B cell (primary cell): ENCODE results near the gene SMARCD1. TPM values are rescaled to one million over a fixed set of nuclear protein-coding genes. Genes with fewer than 3 reads are reported as not detected.

Experiments used
- ATAC-seq: fragments of 200-7000 bp; cut with Tn5 transposase; one replicate; pipeline ENCODE4 v1.10.0; 2021; ENCODE audit warnings: low read depth, mild to moderate bottlenecking, moderate number of reproducible peaks, moderate library complexity
- CTCF ChIA-PET: fragments of 350-600 bp; sonication (Branson Sonifier 250); formaldehyde crosslinking; loops from one replicate; lab custom pipeline; 2021; ENCODE audit warnings: antibody characterized with exemption, inconsistent platforms; lab: Charles Lee
- POLR2A ChIA-PET: fragments of 350-600 bp; sonication (Branson Sonifier 250); formaldehyde crosslinking; loops from one replicate; lab custom pipeline; 2021; ENCODE audit warnings: antibody characterized with exemption; lab: Charles Lee
- DNase-seq: peaks from one replicate; pipeline ENCODE4 v3.0.0; 2013
- H2AFZ ChIP-seq: 2 replicates; pipeline ENCODE4 v1.6.1; 2012; ENCODE audit warnings: mild to moderate bottlenecking, low read depth, low read length; ENCODE audit not compliant: insufficient read depth, poor library complexity, severe bottlenecking
- H3K27ac ChIP-seq, 2 donors: 1 replicate in 1 of 2; 2 replicates in 1 of 2; pipeline ENCODE4 v1.5.1; 2012 to 2013; ENCODE audit warnings: low read length in 2 of 2, mild to moderate bottlenecking in 2 of 2, moderate library complexity in 1 of 2
- H3K27me3 ChIP-seq, 4 experiments: fragments of 200-600 bp in 1 of 4; sonication (generic) in 1 of 4; replicated peaks in 1 of 4; 1 replicate in 2 of 4; 2 replicates in 2 of 4; pipeline versions ENCODE4 v1.6.1 to v1.7.0; 2013 to 2016; ENCODE audit warnings: low read length in 3 of 4, mild to moderate bottlenecking in 2 of 4, mixed read lengths in 1 of 4, moderate library complexity in 1 of 4; ENCODE audit not compliant: insufficient read depth in 4 of 4, control insufficient read depth in 3 of 4; ENCODE audit errors: control extremely low read depth in 1 of 4
- H3K36me3 ChIP-seq, 2 experiments: replicated peaks in 1 of 2; 1 replicate in 1 of 2; 2 replicates in 1 of 2; pipeline versions ENCODE4 v1.6.1 to v1.7.1; 2013; ENCODE audit warnings: low read length in 1 of 2; ENCODE audit not compliant: insufficient read depth in 2 of 2, control insufficient read depth in 1 of 2; ENCODE audit errors: control extremely low read depth in 1 of 2, extremely low read depth in 1 of 2
- H3K4me1 ChIP-seq, 2 donors: fragments of 200-600 bp in 1 of 2; sonication (generic) in 1 of 2; 1 replicate in 1 of 2; 2 replicates in 1 of 2; pipeline versions ENCODE4 v1.5.1 to v1.6.1; 2013 to 2017; ENCODE audit warnings: low read length in 2 of 2; ENCODE audit not compliant: control insufficient read depth in 2 of 2, insufficient read depth in 2 of 2
- H3K4me2 ChIP-seq: replicated peaks from 2 replicates; pipeline ENCODE3; 2012; ENCODE audit warnings: mild to moderate bottlenecking, low read depth, low read length; ENCODE audit not compliant: poor library complexity, severe bottlenecking
- H3K4me3 ChIP-seq, 5 experiments: fragments of 200-600 bp in 1 of 5; sonication (generic) in 1 of 5; 1 replicate in 3 of 5; 2 replicates in 2 of 5; pipeline versions ENCODE4 v1.5.1 to v1.7.0; 2011 to 2016; ENCODE audit warnings: low read length in 4 of 5, mild to moderate bottlenecking in 4 of 5, low read depth in 2 of 5, control low read depth in 1 of 5, moderate library complexity in 1 of 5; ENCODE audit not compliant: insufficient read depth in 1 of 5; ENCODE audit errors: control extremely low read depth in 1 of 5, extremely low read depth in 1 of 5
- H3K79me2 ChIP-seq: fragments of 200-600 bp; sonication (generic); one replicate; pipeline ENCODE4 v1.6.0; 2016; ENCODE audit warnings: low read length; ENCODE audit not compliant: control insufficient read depth, insufficient read depth
- H3K9ac ChIP-seq: fragments of 200-600 bp; sonication (generic); 2 replicates; pipeline ENCODE4 v1.6.1; 2017; ENCODE audit warnings: mild to moderate bottlenecking, low read length, moderate library complexity
- H3K9me3 ChIP-seq, 3 donors: one replicate each; pipeline versions ENCODE4 v1.6.1 to v1.7.1; 2013; ENCODE audit warnings: low read length in 2 of 3; ENCODE audit not compliant: control insufficient read depth in 2 of 3, insufficient read depth in 1 of 3; ENCODE audit errors: control extremely low read depth in 1 of 3
- H4K20me1 ChIP-seq: 2 replicates; pipeline ENCODE4 v1.6.0; 2012; ENCODE audit warnings: mild to moderate bottlenecking, low read length; ENCODE audit not compliant: insufficient read depth, control insufficient read depth, poor library complexity, severe bottlenecking
- H3K27ac Mint-ChIP-seq: one replicate; pipeline ENCODE4 v1.8.0; 2021; ENCODE audit warnings: mixed read lengths
- H3K27me3 Mint-ChIP-seq: one replicate; pipeline ENCODE4 v1.8.0; 2021; ENCODE audit warnings: mixed read lengths
- H3K4me1 Mint-ChIP-seq: one replicate; pipeline ENCODE4 v1.8.0; 2021; ENCODE audit warnings: mixed read lengths
- H3K4me3 Mint-ChIP-seq: one replicate; pipeline ENCODE4 v1.8.0; 2021; ENCODE audit warnings: mixed read lengths
- H3K9me3 Mint-ChIP-seq: one replicate; pipeline ENCODE4 v1.8.0; 2022; ENCODE audit warnings: mixed read lengths; ENCODE audit not compliant: insufficient read depth
- EZH2 ChIP-seq: IDR thresholded peaks from 2 replicates; pipeline ENCODE4 v1.6.1; 2012; ENCODE audit warnings: borderline replicate concordance, low read depth, mild to moderate bottlenecking, moderate library complexity, low read length; ENCODE audit not compliant: insufficient read depth, poor library complexity, severe bottlenecking
- WGBS: methylation state at CpG from one replicate; pipeline ENCODE4 v1.1.5; 2013; ENCODE audit warnings: missing lambda C conversion rate; ENCODE audit not compliant: insufficient coverage; 5-methylcytosine and 5-hydroxymethylcytosine counted together
- intact Hi-C: fragments of 100-400 bp; cut with micrococcal nuclease; formaldehyde crosslinking; loops from one replicate; pipeline ENCODE4 v1.10.0; 2022
- polyA plus RNA-seq: library from polyadenylated mRNA; depleted of rRNA; stranded (reverse); fragments of >200 nt; gene quantifications from 2 replicates; pipeline ENCODE4 v1.2.3, GENCODE V29; 2012
- total RNA-seq, 2 donors: library from RNA; stranded (reverse); fragments of 120-200 nt in 1 of 2; gene quantifications; 1 replicate in 1 of 2; 2 replicates in 1 of 2; pipeline versions ENCODE4 v1.2.3 to v1.2.4, GENCODE V29; 2013 to 2022
- TF ChIP-seq, protein P1 (sequence below): fragments of 200-600 bp; IDR thresholded peaks from one replicate; pipeline ENCODE4 v1.8.0; 2022; ENCODE audit warnings: antibody characterized with exemption, mild to moderate bottlenecking

Gene SMARCD1
- total and polyA plus RNA-seq, 2 donors (not counting 1 experiment from before 2014, with no cell fraction given) = 67.8 to 101 TPM

DNA sequence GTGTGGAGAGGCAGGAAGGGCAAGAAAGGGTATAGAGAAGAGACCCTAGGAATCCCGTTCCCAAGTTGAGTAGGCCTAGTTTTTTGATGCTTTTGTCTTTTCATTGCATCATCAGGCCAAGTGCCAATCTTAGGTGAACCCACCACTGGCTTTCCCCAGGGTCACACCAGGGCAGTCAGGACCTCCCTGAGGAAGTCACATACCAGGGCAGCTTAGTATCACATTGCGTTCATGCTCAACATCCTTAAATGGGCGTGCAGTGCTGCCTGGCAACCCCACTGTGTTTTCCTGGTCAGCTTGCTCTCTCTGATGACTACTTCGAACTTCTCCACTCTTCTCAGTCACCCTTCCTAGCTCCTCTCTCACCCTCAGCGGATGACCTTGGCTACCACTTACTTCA lies 18.7 kb upstream of the SMARCD1 start:
- Histone ChIP-seq H3K9me3 (no peaks in the 10 kb centered on the region), H3K27ac (no peak overlapping the region), H3K4me3 (no peak overlapping the region), H3K9ac (no peak overlapping the region), H3K36me3 (no peaks in the 10 kb centered on the region), H3K4me2 (no peak overlapping the region), H3K79me2 (no peaks in the 10 kb centered on the region), H2AFZ (no peak overlapping the region), H3K4me1 (peaks cover 0 to 5% of the 10 kb centered on the region in 2 donors), H4K20me1 (no peaks in the 10 kb centered on the region), H3K27me3 (peaks cover 0 to 8% (median 1%) of the 10 kb centered on the region in 4 experiments)
- DNase-seq = no peak
- ATAC-seq = no peak
- 67% methylated on average over 5 of the region's 5 CpGs for WGBS
- ChIA-PET POLR2A (interaction anchor here (0.6 kb wide), 1 partner anchor 9 kb away, joined by 4 read pairs; no protein-coding TSS in a partner anchor), CTCF (interaction anchor here (0.5 to 15.9 kb wide), 10 partner anchors 10 to 200 kb away, joined by 4 to 343 read pairs (median 8); partner anchors contain the start of genes CERS5 and SMARCD1)
- Mint-ChIP-seq H3K27me3 (peaks cover 22% of the 10 kb centered on the region), H3K27ac (no peak overlapping the region), H3K9me3 (no peaks in the 10 kb centered on the region), H3K4me1 (peaks cover 4% of the 10 kb centered on the region), H3K4me3 (no peak overlapping the region)
- no peak for TF ChIP-seq EZH2
- TF ChIP-seq, protein P1, sequence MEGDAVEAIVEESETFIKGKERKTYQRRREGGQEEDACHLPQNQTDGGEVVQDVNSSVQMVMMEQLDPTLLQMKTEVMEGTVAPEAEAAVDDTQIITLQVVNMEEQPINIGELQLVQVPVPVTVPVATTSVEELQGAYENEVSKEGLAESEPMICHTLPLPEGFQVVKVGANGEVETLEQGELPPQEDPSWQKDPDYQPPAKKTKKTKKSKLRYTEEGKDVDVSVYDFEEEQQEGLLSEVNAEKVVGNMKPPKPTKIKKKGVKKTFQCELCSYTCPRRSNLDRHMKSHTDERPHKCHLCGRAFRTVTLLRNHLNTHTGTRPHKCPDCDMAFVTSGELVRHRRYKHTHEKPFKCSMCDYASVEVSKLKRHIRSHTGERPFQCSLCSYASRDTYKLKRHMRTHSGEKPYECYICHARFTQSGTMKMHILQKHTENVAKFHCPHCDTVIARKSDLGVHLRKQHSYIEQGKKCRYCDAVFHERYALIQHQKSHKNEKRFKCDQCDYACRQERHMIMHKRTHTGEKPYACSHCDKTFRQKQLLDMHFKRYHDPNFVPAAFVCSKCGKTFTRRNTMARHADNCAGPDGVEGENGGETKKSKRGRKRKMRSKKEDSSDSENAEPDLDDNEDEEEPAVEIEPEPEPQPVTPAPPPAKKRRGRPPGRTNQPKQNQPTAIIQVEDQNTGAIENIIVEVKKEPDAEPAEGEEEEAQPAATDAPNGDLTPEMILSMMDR = no peak
- intact Hi-C loops = no loop called here

DNA sequence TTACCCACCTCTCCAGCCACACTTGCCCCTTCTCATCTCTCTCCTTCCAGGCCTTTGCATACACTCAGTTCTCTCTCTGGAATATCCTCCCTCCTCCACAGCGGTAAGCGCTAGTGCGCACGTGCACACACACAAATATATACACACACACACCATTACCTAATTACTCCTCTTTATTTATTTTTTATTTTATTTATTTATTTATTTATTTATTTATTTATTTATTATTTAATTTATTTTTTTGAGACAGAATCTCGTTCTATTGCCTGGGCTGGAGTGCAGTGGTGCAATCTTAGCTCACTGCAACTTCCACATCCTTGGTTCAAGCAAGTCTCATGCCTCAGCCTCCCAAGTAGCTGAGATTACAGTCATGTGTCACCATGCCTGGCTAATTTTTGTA lies 16.1 kb upstream of the SMARCD1 start:
- Histone ChIP-seq H3K79me2 (no peaks in the 10 kb centered on the region), H3K27ac (no peak overlapping the region), H3K4me1 (peaks cover 0 to 5% of the 10 kb centered on the region in 2 donors), H3K27me3 (peaks cover 0 to 4% (median 0%) of the 10 kb centered on the region in 4 experiments), H3K4me3 (no peak overlapping the region), H3K9me3 (no peaks in the 10 kb centered on the region), H4K20me1 (no peaks in the 10 kb centered on the region), H2AFZ (no peak overlapping the region), H3K36me3 (no peaks in the 10 kb centered on the region), H3K4me2 (no peak overlapping the region), H3K9ac (no peak overlapping the region)
- Mint-ChIP-seq H3K27ac (no peak overlapping the region), H3K4me3 (no peak overlapping the region), H3K9me3 (no peaks in the 10 kb centered on the region), H3K27me3 (peaks cover 15% of the 10 kb centered on the region), H3K4me1 (peaks cover 4% of the 10 kb centered on the region)
- ATAC-seq = no peak
- WGBS = no CpG with 5 or more reads among the region's 5 CpGs
- TF ChIP-seq EZH2 = no peak
- TF ChIP-seq, protein P1 = no peak
- CTCF ChIA-PET = interaction anchor here (0.8 to 15.9 kb wide), 9 partner anchors 8 to 202 kb away, joined by 3 to 343 read pairs (median 16); partner anchors contain the start of genes CERS5 and SMARCD1
- DNase-seq = no peak
- intact Hi-C loops = no loop called here
- POLR2A ChIA-PET = no interaction called here
